ENCODE results near the gene TLK2.
"Not testable (repeated sequence)": the region's sequence is repeated elsewhere in the genome, so short reads cannot be mapped to it uniquely, and the experiment has no call there.

The TLK2 gene

DNA sequence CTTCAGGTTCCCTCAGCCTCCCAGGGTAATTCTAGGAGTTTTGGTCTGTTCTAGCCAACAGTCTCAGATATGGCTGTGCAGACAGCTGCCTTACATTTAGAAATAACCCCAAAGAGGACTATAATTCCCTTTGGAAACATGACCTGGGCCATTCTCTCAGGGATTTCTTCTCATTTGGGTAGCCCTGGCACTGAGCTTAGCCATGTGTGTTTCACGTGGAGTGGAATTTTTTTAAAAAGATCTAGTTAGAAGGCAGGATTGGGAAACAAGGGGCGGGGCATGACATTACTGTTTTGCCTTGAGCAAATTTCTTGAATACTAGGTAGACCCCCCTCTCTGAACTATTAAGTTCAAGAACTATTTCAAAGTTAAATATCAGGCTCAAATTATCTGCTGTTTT, 119.3 kb downstream of the TLK2 start:
- in situ Hi-C loops (cut with HindIII; ENCODE audit: low sequenced_read_pairs) = no loop called here

DNA sequence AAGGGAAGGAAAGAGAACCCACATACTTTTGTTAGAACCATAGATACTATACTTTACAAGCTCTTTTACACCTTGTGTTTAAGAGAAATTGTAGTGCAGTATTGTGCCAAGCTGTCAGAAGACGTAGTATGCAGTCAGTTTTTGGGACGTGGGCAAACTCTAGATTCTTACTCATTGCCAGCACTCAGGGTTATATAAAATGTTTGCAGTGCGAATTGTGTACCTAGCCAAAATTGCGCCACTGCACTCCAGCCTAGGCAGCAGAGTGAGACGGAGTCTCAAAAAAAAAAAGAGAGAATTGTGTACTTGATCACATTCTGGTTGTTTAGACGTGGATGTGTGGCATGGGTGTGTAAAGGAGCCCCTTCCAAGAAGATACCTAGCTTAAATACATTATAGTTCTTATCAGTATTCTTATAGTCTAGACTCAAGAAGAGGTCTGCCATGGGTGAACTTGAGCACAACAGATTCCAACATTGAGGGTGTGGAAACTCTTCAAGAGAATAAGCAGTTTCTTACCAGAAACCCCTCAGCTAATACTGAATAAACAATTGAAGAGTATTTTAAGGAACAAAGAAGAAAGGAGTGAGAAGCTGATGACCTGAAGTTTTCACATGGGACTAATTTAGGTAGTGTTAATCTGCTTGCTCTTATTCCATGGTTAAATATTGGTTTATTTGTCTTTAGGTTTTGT, 121.5 kb downstream of the TLK2 start:
- in situ Hi-C loops (cut with HindIII; ENCODE audit: low sequenced_read_pairs) = no loop called here

DNA sequence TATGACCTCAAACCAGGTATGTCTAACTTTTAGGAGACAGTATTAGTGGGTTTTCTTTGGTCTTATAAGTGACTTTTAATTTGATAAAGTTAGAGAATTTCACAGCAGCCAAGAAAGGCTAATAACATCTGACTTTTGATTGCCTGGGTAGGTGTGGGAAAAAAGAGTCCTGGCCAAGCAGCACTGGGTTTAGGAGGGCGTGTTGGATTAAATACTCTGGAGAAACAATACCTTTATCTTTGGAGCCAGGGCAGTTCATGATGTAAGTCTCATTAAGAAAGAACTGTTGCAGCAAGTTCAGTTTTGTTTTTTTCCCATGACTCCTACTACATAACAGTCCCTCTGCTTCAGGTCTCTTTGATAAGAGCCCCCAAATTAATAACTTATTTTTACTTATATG, 122.2 kb downstream of the TLK2 start:
- in situ Hi-C loops (cut with HindIII; ENCODE audit: low sequenced_read_pairs) = no loop called here

DNA sequence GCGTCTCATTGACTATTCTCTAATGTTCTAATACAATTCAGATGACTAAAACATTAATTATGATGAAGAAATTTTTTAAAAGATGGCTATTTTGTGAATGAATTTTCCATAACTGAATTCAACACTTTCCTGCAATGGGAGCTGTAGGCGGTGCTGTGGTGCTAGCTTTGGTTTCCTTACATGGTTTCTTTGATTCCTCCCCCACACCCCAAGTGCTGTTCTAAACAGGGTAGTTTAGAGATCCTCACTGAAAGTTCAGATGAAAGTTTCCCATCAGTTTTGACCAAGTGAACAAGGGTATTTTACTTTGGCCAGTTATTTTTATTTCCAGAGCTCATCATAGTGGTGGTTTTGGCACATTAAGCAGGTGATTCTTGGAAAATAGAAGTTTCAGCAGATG, 122.8 kb downstream of the TLK2 start:
- in situ Hi-C loops (cut with HindIII; ENCODE audit: low sequenced_read_pairs) = no loop called here

DNA sequence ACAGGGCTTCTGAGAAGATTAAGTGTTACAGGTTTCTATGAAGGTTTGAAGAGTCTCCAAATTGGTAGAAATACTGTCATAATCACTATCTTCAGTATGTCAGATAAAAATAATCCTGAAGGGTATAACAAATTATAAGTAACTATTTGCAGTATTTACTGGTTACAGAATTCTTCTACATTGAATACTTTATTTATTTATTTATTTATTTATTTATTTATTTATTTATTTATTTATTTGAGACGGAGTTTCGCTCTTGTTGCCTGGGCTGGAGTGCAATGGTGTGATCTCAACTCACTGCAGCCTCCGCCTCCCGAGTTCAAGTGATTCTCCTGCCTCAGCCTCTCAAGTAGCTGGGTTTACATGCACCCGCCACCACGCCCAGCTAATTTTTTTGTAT, 125.2 kb downstream of the TLK2 start:
- in situ Hi-C loops (cut with HindIII; ENCODE audit: low sequenced_read_pairs) = not testable (repeated sequence)

DNA sequence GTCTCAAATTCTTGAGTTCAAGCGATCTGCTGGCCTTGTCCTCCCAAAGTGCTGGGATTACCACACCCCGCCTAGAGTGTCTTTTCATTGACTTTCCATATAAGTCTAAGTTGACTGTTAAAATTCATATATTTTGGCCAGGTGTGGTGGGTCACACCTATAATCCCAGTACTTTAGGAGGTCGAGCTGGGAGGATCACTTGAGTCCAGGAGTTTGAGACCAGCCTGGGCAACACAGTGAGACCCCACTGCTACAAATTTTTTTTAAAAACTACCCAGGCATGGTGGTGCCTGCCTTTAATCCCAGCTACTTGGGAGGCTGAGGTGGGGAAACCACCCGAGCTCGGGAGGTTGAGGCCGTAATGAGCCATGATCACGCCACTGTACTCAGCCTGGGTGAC, 127.0 kb downstream of the TLK2 start:
- in situ Hi-C loops (cut with HindIII; ENCODE audit: low sequenced_read_pairs) = loop anchor here (5.0 kb wide), 2 partner anchors 33 to 52 kb away; no protein-coding TSS in a partner anchor

DNA sequence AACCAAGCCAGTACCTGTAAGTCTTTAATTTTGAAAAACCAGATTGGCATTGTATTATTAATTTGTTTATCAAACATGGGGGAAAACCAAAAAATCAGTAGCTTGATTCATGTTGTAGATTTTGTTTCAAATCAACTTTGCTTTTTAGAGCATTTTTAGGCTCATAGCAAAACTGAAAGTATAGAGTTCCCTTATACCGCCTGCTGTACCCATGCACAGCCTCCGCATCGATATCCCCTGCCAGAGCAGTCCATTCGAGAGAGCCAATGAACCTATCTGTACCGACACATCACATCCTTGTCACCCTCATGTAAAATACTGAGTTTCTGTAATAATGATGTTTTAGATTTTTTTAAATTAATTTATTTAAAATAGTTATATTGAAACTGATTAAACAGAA, 132.7 kb downstream of the TLK2 start:
- in situ Hi-C loops (cut with HindIII; ENCODE audit: low sequenced_read_pairs) = no loop called here

DNA sequence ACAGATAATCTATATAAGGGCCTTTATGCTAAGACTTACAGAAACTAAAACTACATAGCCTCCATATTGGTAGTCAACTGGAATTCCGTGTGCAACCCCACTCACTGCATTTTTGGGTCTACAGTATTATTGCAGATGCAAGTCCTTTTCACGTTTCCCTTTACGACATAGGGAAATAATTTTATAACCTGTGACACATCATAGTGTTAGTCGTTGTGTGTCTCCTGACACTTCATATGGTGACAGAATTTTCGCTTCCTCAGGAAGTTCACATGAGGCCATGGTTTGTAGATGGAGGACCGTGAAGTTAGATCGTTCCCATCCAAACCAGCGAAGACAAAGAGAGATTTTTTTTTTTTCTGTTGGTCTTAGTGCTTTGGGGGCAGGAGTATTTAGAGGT, 133.1 kb downstream of the TLK2 start:
- in situ Hi-C loops (cut with HindIII; ENCODE audit: low sequenced_read_pairs) = no loop called here

DNA sequence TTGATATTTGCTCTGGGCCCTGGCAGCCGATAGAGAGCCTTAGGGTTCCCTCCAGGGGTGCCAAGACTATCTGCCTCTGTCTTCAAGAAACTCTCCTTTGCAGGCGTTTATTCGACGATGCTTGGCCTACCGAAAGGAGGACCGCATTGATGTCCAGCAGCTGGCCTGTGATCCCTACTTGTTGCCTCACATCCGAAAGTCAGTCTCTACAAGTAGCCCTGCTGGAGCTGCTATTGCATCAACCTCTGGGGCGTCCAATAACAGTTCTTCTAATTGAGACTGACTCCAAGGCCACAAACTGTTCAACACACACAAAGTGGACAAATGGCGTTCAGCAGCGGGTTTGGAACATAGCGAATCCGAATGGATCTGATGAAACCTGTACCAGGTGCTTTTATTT, 133.7 kb downstream of the TLK2 start:
- in situ Hi-C loops (cut with HindIII; ENCODE audit: low sequenced_read_pairs) = not testable (repeated sequence)

DNA sequence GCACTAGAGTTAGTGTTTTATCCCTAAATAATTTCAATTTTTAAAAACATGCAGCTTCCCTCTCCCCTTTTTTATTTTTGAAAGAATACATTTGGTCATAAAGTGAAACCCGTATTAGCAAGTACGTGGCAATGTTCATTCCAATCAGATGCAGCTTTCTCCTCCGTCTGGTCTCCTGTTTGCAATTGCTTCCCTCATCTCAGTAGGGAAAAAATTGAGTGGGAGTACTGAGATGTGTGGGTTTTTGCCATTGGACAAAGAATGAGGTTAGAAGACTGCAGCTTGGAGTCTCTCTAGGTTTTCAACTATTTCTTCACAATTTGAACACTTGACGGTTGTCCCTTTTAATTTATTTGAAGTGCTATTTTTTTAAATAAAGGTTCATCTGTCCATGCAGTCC, 134.5 kb downstream of the TLK2 start:
- in situ Hi-C loops (cut with HindIII; ENCODE audit: low sequenced_read_pairs) = not testable (repeated sequence)

DNA sequence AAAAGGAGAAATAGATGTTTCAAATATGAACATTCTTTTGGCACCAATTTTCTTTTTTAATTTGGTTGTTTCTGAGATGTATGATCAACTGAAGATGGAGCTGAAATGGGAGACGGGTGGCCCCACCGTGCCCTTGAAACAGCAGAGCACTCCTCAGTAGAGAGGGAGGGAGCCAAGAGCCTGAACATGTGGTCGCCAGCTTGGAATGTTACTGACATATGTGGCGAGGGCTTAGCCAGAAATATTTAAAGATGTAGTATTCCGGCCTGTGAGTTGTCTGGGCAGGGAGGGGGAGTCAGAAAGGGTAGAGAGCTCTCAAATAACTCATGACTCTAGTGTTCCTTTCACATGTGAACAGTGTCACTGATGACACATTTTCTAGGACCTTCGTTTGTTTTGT, 135.5 kb downstream of the TLK2 start:
- in situ Hi-C loops (cut with HindIII; ENCODE audit: low sequenced_read_pairs) = no loop called here

DNA sequence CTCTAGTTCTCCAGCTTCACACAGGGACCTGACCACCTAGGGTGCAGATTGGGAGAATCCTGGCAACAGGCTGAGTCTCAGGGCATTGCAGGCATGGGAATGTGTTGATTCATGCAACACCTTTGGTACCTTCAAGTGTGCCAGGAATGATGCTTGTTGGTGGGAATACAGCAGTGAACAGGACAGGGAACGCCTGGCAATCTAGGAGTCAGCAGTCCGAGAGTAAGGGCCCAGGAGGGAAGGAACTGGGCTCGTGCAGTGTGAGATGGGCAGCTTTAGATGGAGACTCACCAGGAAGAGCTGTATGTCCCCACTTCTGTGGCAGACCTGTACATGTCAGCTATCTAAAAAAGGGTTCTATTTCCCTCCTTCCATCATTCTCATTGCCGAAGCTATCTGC, 136.9 kb downstream of the TLK2 start:
- in situ Hi-C loops (cut with HindIII; ENCODE audit: low sequenced_read_pairs) = no loop called here

DNA sequence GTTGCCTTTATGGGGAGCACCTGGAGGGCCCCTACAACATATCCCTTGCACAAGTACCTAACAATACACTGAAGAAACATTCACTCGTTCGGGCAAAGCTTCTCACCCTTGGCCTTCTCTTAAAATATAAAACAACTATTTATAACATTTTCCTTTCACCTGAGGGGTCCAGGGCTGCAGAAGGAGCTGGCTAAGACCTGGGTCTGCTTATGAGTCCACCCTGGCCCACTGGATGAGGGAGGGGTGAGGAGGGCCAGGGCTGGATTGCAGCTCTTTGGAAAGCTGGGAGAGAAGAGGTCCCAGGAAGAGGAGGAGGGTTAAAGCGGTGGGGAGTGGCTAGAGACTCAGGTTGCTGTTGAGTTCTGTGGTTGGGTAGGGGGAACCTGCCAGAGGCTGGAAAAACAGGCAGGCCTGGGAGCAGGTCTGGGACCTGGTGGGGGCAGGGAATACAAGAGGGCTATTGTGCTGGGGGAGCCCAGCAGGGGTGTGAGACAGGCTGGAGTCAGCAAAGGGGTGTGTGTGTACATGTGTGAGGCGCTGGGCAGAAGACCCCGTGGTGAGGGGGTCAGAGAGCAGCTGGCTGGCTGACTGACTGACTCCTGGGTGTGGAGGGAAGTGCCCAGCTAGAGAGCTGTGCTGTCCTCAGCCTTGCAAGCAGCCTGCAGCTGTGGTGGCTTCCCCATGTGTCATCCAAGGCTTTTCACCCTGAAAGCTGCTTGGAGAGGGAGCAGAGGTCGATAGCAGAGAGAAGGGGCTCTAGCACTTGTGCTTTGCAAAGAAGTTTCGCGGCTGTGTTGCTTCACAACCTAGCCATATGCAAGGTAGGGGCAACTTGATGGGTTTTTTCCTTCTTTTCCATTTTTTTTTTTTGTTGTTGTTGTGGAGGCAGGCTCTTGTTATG, 138.6 kb downstream of the TLK2 start:
- in situ Hi-C loops (cut with HindIII; ENCODE audit: low sequenced_read_pairs) = no loop called here

DNA sequence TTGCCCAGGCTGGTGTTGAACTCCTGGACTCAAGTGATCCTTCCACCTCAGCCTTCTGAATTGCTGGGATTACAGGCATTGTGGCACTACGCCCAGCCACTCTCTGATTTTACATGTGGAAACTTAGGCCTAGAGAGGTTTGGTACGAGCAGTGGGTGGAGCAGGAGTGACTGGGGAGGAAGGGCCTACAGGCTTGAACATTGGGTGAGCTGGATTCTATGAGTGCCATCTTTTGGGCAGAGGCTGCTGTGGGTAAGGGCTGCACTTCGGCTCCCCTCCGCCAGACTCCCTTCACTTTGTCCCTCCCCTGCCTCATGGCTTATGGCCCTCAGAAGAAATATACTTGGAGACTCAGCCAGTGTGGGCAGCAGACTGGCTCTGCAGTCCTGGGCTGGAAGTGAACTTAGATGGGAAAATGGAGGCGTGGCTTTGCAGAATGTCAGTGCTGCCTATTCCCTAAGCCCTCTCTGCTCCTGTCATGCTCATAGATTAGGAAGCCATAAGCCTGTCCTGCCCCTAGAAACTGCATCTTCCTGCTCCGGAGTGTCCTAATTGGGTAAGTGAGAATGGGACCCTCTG, 139.4 kb downstream of the TLK2 start:
- in situ Hi-C loops (cut with HindIII; ENCODE audit: low sequenced_read_pairs) = no loop called here

DNA sequence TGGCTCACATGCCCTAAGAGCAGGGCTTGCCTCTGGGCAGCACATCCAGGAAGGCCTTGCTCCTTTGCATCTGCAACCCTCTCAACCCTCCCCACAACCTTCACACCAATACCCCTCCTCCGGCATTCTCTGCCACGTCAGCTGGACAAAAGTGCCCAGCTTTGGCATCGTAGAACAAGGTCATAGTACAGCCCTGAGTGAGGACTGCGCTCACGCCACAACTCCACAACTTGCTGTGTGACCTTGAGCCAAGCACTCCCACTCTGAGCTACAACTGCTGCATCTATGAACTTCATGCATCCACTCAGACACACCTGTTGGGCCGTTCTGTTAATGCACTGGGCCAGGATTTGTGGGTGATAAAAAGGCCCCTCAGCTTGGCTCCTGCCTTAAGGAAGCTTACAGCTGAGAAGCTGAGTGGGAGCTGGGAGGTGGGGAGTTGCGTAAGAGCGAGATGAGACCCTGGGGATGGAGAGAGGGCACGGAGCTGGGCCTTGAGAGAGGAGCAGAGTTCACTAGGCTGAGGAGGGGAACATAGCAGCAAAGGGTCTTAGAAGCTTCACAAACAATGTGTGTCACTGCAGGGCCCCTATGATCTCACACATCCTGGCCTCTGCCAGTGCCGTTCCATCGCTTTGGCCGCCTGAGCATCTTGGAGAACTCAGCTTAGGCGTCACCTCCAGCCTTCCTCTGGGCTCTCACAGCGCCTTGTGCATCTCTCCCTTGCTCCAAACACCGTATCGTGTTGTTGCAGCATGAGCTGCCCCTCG, 140.2 kb downstream of the TLK2 start:
- in situ Hi-C loops (cut with HindIII; ENCODE audit: low sequenced_read_pairs) = no loop called here

DNA sequence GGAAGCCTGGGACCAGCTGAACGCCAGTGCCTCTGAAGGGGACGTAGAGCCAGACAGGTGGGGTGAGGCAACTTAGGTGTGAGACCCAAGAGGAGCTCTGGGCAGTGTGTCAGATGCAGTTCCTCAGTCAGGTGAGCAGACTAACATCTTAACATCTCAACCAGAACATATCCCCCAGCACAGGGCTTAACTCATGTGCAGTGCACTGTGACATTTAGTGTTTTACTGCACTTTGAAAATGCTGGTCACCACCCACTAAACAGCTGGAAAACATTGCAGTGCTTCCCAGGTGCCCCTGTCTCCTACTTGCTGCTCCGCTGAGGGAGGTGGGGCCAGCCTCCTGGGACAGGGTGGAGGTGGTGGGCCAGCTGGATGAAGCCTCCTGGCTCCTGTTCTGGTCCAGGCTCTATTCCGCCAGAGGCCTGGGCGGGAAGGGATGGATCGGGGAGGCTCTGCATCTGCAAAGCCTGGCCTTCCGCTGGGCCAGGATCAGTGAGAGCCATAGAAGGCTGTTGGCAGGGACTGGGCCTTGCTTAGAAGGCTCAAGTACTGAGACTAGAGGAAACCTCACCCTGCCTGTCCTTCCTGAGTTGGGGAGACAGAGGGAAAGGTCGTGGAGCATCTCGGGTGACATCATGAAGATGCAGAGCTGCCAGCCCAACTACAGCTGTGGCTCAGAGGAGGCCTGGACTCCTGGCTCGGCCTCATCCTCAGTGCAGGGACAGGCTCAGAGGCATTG, 141.0 kb downstream of the TLK2 start:
- in situ Hi-C loops (cut with HindIII; ENCODE audit: low sequenced_read_pairs) = no loop called here

DNA sequence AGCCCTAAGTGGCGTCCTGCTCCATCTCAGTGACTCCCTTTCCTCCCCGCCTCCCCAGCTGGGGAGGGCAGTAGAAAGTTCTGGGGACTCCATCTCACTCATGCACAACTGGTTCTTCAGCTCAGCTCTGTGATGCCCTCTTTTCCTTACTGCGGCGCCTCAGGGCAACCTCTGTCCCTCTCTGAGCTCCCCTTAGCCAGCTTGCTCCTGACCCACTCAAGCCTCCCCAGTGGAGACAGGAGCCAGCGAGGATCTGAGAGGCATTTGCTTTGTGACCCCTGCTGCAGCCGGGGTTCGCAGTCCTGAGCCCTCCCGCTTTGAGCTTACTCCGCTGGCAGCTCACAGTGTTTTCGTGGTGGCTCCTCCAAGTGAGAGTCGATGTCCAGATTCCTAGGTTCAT, 142.6 kb downstream of the TLK2 start:
- in situ Hi-C loops (cut with HindIII; ENCODE audit: low sequenced_read_pairs) = no loop called here

DNA sequence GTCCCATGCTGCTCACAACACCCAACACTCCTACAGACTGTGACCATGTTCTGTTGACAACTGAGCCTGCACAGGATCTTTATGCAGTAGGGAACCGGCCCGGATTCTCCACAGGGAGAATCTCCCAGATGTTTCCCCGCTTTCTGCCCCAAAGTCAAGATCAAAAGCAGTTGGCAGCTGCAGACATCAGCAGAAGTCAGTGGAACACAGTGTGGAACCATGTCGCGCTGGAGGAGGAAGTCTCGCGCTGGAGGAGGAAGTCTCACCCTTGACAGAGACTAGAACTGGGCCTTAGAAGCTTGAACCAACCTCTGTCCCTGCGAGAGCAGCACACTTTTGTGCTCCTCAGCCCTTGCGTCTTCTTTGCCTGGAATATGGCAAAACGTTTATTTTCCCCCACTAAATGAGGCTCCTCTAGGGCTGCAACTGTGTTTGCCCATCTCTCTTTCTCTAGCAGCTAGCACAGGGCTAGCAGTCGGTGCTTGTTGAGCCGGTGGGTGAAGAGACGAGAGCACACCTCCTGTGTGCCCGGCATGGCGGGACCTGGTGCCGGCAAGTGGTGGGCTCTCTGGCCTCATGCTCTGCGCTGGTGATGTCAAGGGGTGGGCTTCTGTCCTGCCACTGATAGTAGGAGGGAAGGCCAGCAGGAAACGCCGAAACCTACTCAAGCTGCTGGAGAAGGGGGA, 146.7 kb downstream of the TLK2 start:
- in situ Hi-C loops (cut with HindIII; ENCODE audit: low sequenced_read_pairs) = no loop called here

DNA sequence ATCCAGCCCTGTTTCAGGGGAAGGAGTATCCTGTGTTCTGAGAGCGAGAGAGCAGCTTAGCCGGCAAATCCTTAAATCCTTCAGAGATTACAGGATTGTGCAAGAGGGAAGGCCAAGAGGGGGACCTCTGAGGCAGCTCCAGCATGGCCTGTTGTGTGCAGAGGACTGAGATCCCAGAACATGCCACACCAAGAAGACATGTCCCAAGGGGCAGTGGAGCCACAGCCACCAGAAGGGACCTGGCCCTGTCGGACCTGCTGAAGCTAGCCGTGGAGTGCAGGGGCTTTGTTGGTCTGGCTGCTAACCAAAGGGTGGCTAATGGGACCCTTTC, 147.2 kb downstream of the TLK2 start:
- in situ Hi-C loops (cut with HindIII; ENCODE audit: low sequenced_read_pairs) = no loop called here

DNA sequence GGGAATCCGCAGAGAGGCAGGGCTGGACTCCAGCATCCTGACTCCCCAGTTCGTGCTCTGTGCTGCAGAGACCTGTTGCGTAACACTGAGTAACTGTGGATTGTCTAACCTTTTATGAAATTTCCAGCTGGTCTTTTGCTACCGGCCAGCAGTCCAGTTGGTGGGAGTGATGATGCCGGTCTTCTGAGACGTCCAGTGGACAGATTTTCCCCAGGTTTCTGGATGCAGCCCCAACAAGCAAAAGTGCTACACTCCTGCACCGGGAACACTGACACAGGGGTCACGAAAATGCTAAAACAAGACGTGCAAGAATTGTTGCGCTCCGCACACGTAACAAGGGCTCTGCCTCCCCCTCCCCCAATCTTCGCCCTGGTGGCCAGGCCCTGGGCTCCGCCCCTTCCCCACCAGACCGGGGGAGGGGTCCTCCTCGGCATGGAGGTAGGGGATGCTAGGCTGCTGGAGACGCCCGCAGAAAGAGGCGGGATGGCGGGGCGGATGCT, 148.1 kb downstream of the TLK2 start:
- in situ Hi-C loops (cut with HindIII; ENCODE audit: low sequenced_read_pairs) = no loop called here
